GM15510 (cell line): Measurements from ENCODE around the gene LCN9.

Experiments used
- POLR2A ChIP-seq: IDR thresholded peaks from 3 replicates; pipeline ENCODE4 v1.6.1; 2011; ENCODE audit warnings: borderline replicate concordance; ENCODE audit not compliant: insufficient read length; ENCODE audit errors: extremely low read depth

LCN9 gene

DNA sequence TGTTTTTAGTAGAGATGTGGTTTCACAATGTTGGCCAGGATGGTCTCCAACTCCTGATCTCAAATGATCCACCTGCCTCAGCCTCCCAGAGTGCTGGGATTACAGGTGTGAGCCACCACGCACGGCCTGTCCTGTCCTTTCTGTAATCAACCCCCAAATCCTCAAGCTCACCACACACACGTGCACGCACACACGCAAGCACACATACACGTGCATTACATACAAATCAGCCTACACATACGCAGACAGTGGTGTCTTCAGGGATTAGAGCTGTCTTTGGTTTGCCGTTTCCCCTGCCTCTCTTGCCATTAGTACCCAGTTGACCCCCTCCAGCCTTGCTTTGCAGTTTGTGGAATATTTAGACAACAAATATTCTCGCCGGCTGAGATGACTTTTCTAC lies 30.3 kb upstream of the LCN9 start:
- no peak for TF ChIP-seq POLR2A

- TF ChIP-seq POLR2A = no peak
Observed at GRCh38 chr9:135639196-135639595, 23.9 kb upstream of the LCN9 start, which contains the start of gene GLT6D1. GLT6D1 (minus strand) TSS chr9:135639540; CDS start chr9:135639187, 353 bp downstream.

GRCh38 chr9:135641047-135641446 lies 22.1 kb upstream of the LCN9 start:
- TF ChIP-seq POLR2A = no peak

DNA sequence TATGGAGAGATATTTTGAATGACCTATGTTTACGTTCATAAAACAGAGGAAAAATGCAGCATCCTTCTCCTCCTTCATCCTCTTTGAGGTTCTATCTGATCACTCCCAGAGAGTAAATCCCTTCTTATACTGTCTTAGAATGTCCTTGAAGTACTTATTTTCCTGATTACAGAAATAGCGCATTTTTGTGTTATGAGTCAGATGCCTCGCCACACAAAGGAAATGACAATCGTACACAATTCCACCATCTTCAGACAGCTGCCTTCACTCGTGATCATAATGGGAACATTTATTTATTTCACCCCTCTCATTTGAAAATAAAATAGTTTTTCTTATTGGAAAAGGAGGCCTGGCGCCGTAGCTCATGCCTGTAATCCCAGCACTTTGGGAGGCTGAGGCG lies 21.4 kb upstream of the LCN9 start:
- TF ChIP-seq POLR2A = no peak

DNA sequence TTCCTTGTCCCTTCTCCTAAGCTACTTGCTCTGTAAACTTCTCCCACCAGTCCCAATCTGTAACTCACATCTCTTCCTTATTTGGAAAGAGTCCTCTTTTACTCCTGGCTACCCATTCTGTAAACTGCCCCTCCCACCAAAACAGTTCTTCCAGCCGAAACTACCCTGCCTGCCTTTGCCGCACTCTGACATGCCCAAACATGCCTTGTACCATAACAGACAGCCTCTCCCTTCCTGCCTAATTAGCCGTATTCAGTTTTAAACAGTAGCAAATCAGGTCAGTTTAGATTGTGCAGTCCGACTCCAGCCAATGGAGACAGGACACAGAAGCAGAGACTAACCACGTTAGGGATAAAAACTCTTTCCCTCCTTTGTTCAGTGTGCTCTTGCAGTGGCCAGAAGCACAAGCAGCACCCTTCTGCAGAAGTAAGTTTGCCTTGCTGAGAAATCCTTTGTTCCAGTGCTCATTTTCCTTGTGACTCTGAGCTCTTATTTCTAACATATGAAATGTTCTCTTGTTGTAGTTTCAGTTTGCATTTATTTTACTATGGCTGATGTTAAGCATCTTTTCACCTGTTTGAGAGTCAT lies 18.4 kb upstream of the LCN9 start:
- no peak for TF ChIP-seq POLR2A

GRCh38 chr9:135647884-135648283 lies 15.2 kb upstream of the LCN9 start:
- TF ChIP-seq POLR2A = no peak

- TF ChIP-seq POLR2A = no peak
Observed at GRCh38 chr9:135648494-135649410, 14.4 kb upstream of the LCN9 start.

- TF ChIP-seq POLR2A = no peak
Observed at GRCh38 chr9:135649508-135649907, 13.6 kb upstream of the LCN9 start.

DNA sequence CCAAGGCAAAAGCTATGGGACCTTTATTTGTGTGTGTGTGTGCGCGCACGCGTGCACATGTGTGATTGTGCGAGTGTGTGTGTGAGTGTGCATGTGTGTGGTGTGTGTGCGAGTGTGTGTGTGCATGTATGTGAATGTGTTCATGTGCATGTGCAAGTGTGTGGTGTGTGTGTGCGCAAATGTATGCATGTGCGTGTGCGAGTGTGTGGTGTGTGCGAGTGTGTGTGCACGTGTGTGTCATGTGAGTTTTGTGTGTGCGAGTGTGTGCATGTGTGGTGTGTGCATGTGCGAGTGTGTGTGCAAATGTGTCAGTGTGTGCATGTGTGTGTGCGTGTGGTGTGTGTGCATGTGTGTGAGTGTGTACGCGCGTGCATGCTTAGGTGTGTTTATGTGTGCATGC lies 12.7 kb upstream of the LCN9 start:
- no peak for TF ChIP-seq POLR2A

DNA sequence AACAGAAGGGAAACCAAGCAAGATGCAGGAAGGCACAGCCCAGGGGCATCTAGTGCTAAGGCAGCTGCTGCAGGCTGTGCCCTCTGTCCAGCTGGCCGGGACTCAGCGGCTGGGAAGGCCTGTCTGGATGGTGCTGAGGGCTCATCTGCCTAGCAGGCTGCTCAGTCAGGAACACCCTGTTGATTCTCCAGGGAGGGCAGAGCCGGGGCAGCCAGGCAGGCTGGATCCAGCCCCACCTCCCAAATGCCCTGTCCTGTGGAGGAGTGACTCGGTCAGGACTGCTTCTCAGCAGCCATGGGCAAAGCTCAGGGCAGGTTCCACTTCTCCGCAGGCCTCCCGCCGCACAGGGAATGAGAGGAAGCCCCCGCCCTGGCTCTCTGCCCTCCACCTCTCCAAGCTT lies 7.8 kb upstream of the LCN9 start:
- no peak for TF ChIP-seq POLR2A

- no peak for TF ChIP-seq POLR2A
Observed at GRCh38 chr9:135657416-135657815, 5.7 kb upstream of the LCN9 start.

GRCh38 chr9:135659252-135659651 lies 3.9 kb upstream of the LCN9 start:
- no peak for TF ChIP-seq POLR2A

DNA sequence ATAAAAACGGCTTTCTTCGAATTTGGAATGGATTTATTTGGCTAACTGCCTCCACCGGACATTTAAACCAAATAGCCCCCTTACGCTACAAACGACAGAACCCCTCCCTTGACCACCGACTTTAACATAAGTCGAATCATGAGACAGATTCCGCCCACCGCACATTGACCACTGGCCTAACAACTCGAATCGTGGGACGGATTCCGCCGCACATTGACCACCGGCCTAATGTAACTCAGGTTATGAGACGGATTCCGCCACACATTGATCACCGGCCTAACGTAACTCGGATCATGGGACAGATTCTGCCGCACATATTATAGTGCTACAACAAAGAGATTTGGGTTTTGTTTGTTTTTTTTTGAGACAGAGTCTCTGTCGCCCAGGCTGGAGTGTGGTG lies 2.7 kb upstream of the LCN9 start:
- TF ChIP-seq POLR2A = no peak

DNA sequence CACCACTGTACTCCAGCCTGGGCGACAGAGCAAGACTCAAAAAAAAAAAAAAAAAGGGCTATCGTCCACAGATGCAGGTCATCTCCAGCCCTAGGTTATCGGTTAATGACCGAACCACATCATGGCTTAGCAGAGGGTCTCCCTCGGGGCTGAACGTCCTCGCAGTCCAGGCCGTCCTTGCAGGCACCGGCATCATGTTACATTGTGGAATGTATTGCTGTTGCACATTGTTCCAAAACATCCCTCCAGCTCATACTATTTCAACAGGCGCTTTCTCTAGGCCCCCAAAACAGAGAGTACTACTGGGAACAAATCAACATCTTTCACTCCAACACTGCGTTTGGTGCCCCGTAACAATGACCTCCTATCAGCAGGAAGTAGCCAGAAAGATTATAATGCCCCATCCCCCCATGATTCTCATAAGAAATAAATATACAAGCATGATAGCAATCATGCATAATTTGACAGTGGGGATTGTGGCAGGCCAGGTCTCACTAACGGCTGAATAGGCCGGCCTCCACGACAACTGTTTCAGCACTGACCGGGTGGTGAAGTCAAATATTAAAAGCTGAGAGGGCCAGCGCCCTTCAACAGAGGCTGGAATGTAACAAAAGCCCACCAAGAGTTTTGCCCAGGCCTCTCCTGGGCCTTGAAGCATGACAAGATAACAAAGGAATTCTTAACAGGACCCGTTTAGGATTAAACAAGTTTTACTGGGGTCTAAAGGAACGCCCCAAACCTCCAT lies 1.1 kb upstream of the LCN9 start:
- TF ChIP-seq POLR2A = no peak

- no peak for TF ChIP-seq POLR2A
Observed at GRCh38 chr9:135663451-135663770, 302 bp downstream of the LCN9 start.

DNA sequence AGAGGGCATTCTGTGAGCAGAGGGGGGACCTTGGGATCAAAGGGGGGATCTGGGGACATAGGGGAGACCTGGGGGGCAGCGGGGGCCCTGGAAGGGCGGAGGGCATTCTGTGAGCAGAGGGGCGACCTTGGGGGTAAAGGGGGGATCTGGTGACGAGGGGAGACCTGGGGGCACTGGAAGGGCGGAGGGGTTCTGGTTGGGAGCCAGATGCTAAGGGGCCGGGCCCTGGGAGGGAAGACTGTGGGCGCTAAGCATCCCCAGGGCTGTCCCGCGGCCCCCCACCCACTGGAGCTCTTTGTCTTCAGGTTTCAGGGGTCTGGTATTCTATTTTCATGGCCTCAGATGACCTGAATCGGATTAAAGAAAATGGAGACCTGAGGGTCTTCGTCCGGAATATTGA lies 748 bp downstream of the LCN9 start:
- TF ChIP-seq POLR2A = no peak

- no peak for TF ChIP-seq POLR2A
Observed at GRCh38 chr9:135664266-135664665, 1.2 kb downstream of the LCN9 start.
